Stimulated activated CD4-positive, alpha-beta T cell treated with anti-CD3 and anti-CD28 coated beads, TNF-alpha, amount 100 ng/mL, for 24 hours (primary cell): ENCODE measurements around the gene MED12L.

Experiments used
- DNase-seq, 3 experiments: peaks; one replicate each; pipeline ENCODE4 v3.0.0-alpha.2; 2020; ENCODE audit warnings: low read depth in 3 of 3

Gene MED12L

DNA sequence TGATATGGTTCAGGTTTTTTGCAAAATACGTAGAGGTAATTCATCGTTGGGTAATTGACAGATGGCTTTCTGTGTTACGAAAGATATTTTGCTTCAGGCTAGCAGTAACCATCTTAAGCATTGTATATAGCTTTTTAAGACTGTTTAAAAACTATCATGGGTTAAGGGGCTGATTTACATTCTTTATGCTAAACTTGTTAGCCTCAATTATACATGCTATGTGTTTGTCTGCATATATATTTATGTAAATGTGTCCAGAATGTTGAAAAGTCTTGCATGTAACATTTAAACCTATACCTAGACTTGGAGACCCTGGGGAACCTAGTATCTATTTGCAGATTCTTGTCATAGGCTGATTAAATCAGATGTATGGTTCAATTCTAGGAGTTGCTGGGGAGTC, 204.0 kb downstream of the MED12L start:
- DNase-seq, result no peak

GRCh38 chr3:151290673-151291072, 205.2 kb downstream of the MED12L start:
- DNase-seq, result no peak

GRCh38 chr3:151293127-151293526, 207.7 kb downstream of the MED12L start:
- no peak for DNase-seq

DNA sequence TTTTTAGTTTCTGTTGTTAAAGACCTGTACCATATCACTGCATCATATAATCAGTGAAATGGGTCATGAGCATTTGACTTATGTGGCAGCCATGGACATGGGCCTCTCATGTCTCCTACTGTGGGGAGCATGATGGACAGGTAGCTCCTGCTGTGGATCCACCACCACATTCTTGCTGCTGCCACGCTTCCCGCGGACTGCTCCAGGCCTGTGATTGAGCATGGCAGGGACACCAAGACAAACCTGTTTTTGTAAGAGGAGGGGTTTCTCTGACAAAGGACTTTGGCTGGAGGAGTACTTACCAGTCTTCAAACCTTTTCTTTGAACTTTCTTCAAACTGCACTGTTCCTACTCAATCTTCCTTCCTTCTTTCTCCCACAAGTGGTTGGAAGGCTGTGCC, 210.8 kb downstream of the MED12L start:
- DNase-seq, result no peak

GRCh38 chr3:151297429-151297828, 212.0 kb downstream of the MED12L start:
- DNase-seq, result no peak

GRCh38 chr3:151299006-151299405, 213.5 kb downstream of the MED12L start:
- no peak for DNase-seq

DNA sequence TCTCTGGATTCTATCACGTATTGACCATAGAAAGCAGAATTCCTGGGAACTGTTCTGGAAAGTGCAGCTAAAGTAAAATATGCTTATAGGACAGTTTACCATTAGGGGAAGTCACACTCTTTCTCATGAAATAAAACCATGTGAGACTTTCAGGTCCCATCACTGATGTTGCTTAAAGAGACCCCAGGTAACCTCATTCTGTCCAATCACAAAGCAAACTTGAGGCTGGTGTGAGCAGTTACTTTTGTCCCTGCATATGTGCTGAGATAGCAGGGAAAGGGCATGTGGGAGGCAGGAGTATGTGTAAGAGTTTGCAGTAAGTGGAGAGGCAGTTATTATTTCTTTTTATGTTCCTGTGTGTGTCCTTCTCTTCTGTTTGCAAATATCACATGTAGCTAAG, 215.1 kb downstream of the MED12L start:
- DNase-seq, result no peak

DNA sequence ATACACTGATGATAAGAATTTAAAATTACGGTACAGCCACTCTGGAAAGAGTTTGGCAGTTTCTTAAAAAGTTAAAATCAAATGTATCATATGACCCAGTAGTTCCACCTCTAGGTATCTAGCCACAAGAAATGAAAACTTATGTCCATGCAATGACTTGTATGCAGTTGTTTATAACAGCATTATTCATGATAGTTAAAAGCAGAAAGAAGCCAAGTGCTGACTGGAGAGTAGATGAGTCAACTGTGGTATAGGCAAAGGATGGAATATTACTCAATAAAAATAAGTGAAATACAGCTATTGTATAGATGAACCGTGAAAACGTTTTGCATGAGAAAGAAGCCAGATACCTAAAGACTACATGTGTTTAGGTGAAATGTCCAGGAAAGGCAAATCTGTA, 216.3 kb downstream of the MED12L start:
- no peak for DNase-seq

DNA sequence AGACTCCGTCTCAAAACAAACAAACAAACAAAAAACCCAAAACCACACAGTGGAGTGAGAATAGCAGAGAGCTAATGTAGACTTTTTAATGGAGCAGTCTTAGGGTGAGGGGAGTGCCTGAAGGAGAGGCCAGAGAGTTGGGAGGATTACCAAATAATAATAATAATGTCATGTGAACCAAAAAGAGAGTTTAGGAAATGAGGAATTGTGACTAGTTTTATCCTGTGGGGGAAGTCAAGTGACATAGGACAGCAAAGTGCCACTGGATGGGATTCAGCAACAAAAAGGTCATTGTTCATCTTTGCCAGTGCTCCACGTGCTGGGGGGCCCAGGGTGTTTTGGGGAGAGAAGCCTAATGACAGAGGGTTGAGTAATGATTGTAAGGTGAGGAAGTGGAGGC, 218.3 kb downstream of the MED12L start:
- DNase-seq, result no peak

- DNase-seq, result no peak
These were observed 219.8 kb downstream of the MED12L start for GRCh38 chr3:151305060-151305774.

- no peak for DNase-seq
These were observed 220.3 kb downstream of the MED12L start for GRCh38 chr3:151305775-151306151.

GRCh38 chr3:151306168-151306810, 220.8 kb downstream of the MED12L start:
- DNase-seq, result no peak

GRCh38 chr3:151307131-151307530, 221.7 kb downstream of the MED12L start:
- no peak for DNase-seq

DNA sequence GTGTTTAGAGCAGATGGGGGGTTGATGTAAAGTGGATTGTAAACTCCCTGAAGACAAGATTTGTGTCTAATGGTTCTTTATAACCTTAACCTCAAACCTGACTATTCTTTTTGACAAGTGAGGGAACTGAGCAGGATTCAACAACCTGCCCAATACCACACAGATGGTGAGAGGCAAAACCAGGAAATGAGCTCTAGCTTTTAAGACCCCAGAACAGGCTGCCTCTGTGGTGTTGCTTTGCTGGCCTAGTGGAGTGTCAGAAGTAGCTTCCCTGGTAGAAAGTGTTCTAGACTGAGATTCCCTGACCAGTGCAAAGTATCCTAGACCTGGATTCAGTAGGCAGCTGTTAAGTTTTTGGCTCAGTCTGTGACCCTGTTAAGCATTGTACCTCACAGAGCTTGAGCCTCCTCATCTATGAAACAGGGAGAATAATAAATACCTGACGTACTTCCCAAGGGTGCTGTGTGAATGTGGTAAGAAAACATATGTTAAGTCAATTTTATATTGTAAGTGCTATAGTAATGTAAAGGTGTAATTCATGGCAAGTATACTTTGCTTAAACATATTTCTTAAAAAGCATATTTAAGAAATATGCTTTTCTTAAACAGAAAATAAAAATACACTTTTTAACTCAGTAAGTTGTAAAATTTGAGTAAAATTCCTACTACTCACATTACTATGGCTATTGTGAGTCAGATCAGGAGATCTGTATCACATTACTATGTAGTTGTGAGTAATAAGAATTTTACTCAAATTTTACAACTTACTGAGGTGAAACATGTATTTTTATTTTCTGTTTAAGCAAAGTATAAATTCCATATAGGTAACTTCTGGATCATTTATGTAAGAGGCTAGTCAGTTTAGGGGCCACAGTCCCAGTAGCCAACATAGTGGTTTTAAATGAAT, 222.4 kb downstream of the MED12L start:
- no peak for DNase-seq

- DNase-seq, result no peak
These were observed 224.1 kb downstream of the MED12L start for GRCh38 chr3:151309566-151309965.

- DNase-seq, result no peak
These were observed 227.5 kb downstream of the MED12L start for GRCh38 chr3:151312972-151313371.

DNA sequence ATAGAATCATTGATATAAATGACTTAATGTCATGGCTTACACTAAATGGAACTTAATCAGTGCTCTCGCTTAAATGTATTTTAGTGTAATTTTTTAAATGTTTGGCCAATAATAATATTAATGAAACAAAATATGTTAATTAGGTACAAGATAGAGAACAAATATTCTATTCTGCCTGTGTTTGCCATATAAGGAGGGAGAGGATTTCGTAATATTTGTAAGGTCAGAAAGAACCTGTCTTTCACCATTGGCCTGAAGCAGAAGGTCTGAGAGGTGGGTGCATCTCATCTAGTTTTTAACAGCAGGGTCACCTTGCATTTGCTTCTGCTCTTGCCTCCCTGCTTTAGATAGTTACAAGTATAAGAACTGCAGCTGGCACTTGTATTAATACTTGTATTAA, 228.7 kb downstream of the MED12L start:
- DNase-seq, result no peak

DNA sequence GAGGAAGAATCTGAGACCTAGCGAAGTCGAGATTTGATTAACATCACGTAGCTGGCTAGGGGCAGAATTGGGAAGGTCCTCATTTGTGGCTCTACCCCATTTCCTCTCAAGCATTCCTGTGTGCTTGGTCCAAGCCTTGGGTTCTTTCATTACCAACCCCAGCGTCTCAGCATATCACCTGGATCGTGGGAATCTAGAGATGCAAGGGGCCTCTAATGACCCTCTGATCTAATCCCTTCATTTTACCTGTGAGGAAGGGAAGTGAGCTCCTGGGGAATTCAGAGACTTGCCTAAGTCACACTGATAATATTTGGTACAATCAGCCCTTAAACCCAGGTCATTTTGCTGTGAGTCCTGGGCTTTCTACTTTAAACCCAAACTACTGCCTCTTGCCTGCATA, 229.1 kb downstream of the MED12L start:
- no peak for DNase-seq

- no peak for DNase-seq
These were observed 229.7 kb downstream of the MED12L start for GRCh38 chr3:151315136-151315535.

GRCh38 chr3:151315846-151316245, 230.4 kb downstream of the MED12L start:
- DNase-seq, result no peak

DNA sequence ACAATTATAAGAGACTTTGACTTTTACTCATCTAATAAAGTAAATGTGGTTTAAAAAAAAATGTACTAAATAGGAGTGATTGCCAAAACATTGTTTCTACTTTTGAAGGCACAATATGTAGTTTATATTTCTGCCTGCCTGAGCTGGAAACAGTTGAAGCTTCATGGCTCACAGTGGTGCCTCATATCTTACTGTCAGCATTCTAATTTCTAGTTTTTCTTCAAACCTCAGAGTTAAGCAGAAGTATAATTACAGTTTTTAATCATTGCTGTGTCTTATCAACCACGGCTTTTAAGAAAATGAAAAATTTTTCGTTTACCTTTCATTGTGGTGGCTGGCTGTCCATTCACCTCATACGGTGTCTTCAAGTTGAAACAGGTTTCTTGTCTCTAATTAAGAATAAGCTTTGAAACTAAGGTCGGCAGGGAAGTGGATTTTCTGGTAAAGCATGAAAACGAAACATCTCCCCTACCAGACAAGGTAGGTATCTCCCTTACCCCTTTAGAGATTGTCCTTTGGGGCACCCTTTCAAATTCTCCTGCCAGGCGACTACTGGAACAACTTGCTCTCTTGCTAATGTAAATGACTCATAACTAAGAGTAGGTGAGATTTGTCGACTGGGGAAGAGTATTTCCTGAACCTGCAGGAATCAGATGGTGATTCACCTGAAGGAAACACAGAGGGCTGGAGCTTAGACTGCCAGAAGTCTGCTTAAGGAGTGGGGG, 231.0 kb downstream of the MED12L start, which contains the start of gene GPR87:
Gene GPR87, minus strand, starts transcription at position 554 of the 725 bp plus-strand sequence. CDS start 16,720 bp downstream, outside the sequence.
- DNase-seq, result no peak

GRCh38 chr3:151318313-151318712, 232.8 kb downstream of the MED12L start:
- DNase-seq, result no peak
